Activated CD8-positive, alpha-beta memory T cell treated with anti-CD3 and anti-CD28 coated beads, Interleukin-2, amount 50 U/mL, for 48 hours (primary cell): ENCODE data around the gene IFI27.
"Not testable (repeated sequence)": the region's sequence is repeated elsewhere in the genome, so short reads cannot be mapped to it uniquely, and the experiment has no call there.

ENCODE experiments used
- DNase-seq: peaks from one replicate; pipeline ENCODE4 v3.0.0-alpha.2; 2020

IFI27 gene

DNA sequence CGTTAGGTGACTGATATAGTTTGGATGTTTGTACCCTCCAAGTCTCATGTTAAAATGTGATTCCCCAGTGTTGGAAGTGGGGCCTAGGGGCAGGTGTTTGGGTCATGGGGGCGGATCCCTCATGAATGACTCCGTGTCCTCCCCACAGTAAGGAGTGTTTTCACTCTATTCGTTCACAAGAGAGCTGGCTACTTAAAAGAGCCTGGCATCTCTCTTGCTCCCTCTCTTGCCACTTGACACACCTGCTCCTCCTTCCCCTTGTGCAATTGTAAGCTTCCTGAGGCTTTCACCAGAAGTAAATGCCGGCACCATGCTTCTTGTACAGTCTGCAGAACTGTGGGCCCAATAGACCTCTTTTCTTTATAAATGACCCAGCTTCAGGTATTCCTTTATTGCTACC lies 16.3 kb downstream of the IFI27 start:
- peak; percentile 13 for DNase-seq

DNA sequence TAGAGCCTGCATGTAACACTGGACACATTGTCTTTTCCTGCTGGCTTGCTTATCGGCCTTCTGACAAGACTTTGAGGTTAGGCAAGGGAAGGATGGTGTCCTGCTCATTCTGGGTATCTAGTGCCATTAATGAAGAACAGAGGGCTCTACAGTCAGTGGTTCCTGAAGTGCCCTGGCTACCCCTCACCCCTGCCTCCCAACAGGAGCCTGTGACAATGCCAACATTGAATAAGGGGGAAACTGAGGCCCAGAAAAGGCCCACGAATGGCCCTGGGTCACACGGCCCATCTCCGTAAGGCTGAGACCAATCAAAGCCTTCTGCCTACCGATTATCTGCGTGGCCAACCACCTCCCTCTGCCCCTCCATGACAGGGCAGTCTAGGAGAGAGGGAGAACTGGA lies 16.8 kb downstream of the IFI27 start:
- DNase-seq, result peak; percentile 36

DNA sequence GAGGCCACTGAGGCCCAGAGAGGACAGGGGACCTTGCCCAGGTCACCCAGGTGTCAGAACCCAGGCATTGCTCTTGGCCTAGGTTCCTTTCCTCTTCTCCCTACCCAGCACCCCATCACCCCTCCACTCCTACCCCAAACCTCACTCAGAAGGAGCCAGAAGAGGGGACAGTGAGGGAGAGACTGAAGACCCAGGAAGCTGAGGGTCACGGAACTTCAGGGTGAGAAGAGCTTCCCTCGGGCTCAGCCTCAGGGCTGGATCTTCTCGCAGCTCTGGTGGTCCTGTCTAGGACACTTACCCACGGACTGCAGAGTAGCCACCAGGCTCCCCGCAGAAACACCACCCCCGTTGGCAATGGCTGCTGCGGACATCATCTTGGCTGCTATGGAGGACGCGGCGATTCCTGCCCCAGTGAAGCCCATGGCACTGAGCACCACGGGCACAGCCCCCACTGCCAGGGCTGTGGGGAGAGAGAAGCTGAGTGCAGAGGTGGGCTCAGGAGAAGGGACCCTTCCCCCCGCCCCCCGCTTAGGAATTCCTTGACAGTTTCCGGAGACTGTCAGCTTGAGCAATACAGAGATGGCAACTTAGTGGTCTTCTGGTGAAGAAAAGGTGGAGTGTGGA lies 17.8 kb downstream of the IFI27 start:
- DNase-seq, result no peak

DNA sequence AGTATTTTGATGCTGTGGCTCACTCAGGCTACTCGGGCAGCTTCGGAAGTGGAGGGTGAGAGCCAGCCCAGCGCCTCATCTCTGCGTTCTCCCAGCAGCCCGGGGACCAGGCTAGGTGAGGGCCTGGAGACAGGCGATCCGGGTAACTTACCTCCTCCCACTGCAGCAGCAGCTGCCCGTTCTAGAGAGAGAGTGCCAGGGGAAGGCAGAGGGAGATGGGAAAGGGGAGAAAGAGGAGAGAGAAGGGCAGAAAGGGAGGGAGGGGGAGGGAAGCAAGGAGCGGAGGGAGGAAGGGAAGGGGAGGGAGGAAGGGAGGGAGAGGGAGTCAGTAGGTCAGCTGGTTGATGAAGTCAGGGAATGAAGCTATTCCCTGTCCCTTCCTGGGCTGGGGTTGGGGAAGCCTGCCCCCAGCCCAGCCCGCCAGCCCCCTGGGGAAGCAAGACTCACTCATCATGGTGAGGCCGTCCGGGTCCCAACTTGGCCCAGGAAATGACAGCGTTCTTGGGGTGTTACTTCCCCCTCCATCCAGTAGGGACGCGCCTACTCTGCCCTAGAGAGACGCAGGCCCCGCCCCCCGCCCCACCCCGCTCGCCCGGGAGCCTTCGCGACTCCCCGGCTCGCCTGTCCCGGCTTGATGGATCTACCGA lies 18.7 kb downstream of the IFI27 start, which contains the start of gene IFI27L2:
TSS of gene IFI27L2 (minus strand) at position 494 of the 647 bp plus-strand sequence. CDS start at position 454, 40 bp downstream.
- peak; percentile 80 for DNase-seq

DNA sequence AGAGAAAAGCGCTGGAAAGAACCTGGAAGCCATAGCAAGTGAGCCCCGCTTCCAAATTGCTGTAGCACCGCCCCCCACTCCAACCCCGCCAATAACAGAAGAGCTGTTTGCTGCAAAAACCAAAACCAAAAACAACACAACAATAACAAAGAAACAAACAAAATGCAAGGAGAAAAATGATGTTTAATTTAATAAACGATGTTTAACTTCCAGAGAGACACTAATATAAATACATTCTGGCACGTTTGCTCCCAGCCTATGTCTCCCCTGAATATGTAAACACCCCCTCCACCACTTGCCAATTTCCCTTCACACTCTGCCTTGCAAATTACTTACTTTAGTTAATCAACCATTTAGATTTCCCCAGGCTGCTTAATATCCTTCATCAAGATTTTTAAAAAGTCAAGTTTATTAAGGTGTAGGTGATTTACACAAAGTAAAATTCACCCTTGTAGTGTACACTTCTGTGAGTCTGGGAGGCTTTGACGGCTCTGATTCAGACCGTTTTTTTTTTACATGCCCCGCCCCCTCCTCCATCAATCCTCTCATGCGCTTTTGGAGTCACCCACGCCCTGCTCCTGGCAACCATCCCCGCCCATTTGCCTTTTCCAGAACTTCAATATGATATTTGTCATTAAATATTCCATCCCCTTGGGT lies 19.4 kb downstream of the IFI27 start:
- no peak for DNase-seq

DNA sequence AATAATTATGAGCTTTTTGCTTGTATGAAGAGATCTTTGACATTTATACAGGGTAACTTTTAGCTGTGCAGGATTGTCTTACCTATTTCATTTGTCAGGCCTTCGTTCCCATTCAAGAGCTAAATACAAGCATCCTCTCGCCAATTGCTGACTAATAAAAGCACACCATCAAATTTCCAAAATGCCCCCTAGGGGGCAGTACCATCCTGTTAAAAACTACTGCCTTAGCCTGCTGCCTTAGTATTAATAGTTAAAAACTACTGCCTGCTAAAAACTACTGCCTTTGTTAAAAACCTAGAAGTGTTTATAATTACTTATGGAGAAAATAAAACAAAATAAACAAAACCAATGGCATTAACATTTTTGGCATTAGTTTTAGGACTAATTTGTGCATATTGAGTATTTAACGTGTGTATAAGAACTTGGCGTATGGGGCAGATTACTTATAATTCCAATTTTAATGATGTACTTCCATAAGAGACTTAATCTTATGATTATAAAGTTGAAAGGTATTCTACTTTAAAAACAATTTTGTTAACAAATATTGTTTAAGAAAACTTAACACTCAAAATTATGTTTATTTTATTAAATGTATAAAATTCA lies 21.9 kb downstream of the IFI27 start:
- no peak for DNase-seq

DNA sequence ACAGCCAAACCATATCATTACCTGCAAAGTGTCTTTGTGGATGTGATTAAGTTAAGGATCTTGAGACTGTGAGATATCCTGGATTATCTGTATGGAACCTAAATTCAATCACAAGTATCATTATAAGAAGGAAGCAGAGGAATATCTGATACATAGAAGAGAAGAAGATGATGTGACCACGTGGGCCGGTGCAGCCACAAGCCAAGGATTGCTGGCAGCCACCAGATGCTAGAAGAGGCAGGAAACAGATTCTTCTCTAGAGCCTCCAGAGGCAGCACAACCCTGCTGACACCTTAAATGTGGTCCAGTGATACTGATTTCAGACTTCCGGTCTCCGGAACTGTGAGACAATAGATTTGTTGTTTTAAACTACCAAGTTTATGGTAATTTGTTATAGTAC lies 24.9 kb downstream of the IFI27 start:
- no peak for DNase-seq

DNA sequence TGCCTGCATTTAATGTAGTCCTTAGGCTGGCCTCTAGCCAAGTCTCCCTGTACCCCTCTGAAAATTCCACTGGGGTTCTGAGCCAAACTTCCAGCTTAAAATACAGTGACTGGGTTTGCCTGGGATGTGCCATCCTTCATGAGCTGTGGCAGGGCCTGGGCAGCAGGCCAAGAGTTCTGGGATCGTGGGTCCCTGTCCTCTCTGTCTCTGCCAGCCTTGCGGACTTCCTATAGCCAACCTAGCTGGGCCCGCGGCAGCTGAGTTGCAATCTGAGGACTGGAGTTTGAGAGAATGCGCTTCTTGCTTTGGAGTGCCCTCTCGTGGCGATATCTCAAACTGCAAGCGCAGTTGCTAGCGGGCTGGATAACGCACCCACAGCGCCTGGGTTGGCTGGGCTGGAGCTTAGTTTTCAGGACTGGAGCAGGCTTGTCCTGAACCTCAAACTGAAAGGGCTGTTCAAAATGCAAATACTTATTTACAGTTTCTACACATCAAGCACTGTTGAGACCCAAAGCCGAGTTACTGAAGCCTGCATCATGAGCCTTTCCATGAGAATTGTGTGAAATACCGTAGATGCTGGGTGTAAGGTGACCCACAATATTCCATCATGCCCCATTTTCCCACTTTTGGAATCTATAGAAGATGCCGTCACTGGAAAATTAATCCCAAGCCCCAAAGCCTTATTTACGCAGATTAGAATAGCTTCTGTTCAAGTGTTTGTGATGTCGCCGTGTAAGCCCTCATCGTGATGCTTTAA lies 26.2 kb downstream of the IFI27 start:
- peak; percentile 95 for DNase-seq

DNA sequence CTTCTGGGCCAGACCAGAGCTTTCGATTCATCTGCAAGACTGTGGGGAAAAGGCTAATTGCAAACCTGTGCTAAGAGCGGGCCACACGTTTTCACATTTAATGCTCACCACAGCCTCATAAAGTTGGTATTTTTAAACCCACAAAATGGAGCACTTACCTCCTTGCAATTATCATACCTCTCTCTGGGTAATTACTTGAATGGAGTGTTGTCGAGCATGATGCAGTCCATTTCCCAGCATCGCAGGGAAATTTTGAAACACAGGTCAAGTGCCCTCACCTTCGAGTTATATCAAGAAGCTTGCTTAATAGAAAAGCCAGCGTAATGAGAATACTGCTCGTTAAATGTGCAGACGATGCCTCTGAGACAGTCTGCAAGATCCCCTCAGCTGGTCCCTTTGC lies 27.7 kb downstream of the IFI27 start:
- DNase-seq, result no peak

DNA sequence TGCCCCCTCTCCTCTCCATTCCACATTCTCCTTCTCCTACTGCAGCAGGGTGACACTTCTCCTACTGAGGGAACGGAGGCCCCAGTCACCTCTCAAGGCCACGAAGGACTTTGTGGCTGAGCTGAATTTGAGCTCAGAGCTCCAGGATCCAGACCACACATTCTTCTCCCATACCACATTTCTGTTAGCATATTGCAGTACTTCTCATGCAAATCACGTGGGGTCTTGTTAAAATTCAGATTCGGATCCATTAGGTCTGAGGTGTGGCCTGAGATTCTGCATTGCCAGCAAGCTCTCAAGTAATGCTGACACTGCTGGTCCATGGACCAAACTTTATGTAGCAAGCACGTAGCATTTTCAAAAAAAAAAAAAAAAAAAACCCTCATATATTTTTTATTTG lies 28.5 kb downstream of the IFI27 start:
- no peak for DNase-seq

DNA sequence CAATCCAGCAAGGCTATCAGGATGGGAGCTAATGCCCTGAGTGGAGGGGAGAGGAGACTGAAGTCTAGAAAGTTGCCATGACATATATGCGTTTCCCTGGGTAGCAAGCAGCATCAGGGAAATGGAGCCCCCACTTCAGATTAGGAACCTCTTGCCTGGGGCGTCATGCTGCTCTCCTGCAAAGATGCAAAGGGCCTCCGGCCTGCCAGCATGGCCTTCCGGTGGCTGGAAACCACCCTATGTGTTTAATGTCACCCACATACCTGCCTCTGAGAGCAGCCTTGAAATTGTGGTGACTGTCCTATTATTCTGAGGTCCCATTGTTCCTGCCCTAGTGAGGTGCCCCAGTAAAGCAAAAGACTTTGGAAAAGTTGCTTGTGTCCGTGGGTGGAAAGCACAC lies 28.9 kb downstream of the IFI27 start:
- no peak for DNase-seq

DNA sequence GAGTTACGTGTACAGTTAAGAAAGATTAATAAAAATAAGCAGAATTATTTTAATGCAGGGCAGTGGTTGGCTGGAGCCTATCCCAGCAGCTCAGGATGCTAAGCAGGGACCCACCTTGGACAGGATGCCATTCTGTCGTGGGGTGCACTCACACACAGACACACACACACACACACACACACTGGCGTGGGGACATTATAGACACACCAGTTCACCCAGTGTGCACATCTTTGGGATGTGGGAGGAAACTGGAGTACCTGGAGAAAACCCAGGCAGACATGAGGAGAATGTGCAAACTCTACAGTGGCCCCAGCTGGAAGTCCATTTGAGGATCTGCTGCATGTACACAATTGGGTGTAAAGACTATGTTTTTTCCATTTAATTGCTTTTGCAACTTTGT lies 31.7 kb downstream of the IFI27 start:
- no peak for DNase-seq

DNA sequence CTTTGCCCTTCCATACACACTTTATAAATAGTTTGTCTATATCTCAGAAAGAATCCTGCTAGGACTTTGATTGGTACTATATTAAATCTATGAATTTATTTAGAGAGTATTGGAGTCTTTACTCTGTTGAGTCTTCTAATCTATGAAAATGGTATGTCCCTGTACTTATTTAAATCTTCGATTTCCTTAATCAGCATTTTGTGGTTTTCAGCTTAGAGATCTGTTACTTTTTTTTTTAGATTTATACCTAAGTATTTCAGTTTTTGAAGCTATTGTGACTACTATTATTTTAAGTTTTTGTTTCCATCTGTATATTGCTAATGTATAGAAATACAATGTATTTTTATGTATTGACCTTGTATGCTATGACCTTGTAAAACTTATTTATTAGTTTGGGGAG lies 32.3 kb downstream of the IFI27 start:
- DNase-seq, result no peak

DNA sequence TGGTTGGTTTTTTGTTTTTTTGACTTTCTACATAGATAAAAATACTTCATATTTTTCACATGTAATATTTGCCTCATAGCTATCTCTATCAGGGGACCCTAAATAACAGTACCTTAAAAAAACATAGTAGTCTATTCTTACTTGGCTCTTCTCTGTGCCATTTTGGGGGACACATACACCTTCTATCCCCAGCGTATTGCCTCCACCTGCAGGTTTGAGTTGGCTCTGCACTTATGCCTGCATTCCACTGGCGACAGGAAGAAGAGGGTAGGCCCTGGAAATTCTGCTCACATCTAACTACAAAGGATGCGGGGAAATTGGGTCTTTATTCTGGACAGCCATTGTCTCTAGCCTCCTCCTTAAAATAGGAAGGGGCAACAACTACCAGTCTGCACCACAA lies 32.7 kb downstream of the IFI27 start:
- no peak for DNase-seq

DNA sequence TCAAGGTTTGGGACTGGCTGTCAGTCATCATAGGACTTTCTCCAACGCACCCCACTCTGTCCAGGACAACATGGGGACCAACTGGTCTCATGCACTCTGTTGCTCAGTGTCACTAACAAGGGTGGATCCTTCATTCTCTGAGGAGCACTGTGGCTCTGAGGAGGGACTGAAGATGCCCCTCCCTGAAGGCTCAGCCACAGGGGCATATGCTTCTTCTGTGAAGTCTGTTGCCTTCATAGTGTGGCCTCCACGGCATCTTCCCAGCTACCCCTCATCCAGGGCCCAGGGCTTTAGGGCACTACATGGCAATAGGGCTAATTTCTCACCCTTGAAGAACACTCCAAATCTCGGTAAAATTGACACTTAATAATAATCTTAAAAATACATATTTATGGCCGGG lies 33.2 kb downstream of the IFI27 start:
- no peak for DNase-seq

DNA sequence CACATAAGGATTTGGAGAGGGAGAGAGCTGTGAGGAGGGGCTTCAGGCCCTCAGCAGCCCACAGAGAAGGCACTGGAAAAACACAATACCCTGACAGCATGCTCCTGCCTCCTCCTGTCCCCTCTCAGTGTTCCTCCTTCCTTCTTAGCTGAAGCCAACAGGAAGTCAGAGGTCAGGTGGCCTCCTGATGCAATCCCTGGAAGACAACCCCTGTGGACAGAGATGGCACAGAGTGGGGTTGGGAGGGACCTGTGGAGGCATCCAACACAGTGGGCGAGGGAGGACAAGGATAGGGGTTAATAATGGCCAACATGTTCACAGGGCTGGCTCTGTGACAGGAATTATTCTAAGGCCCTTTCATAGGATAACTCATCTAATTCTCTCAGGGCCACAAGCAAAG lies 34.2 kb downstream of the IFI27 start:
- no peak for DNase-seq

DNA sequence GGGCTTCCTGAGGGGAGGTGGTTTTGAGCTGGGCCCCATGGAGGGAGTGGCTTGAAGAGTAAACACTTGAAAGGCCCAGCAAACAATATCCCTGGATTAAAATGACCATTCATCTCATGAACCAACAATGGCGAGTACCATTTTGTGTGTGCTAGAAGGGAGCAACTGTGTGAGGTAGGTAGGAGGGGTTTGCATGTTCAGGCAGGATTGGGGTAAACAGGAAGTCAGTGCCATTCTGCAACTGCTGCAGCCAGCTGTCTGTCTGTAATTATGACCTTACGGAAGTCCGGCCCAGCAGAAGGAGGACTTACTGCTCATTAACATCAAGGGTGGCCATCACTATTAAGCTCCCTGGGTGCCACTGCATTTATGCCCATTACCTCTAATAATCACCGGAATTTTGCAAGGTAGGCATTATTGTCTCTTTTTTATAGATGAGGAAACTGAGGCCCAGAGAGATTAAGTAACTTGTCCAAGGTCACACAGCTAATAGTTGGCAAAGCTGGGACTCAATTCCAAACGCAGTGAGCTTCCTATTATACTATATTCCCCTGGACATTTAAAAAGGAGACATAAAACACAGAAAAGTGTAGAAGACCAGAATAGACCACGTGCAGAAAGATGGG lies 35.5 kb downstream of the IFI27 start:
- no peak for DNase-seq

DNA sequence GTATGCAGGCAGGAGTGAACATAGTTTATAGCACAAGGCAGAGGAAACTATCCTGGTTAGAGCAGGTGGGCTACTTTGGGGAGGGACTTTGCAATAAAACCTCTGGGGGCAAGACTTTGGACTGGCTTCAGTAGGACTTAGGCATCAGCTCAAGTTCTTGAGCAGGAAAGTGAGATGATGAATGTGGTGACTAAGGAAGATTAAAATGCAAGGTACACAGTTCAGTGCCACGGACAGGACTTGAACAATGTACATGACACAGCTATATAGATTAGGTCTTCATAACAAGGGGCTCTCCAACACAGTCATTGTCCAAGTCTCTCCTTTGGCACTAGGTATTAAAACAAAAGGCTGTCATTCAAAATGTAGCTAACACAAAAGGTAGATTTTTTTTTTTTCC lies 42.1 kb downstream of the IFI27 start:
- DNase-seq, result no peak

DNA sequence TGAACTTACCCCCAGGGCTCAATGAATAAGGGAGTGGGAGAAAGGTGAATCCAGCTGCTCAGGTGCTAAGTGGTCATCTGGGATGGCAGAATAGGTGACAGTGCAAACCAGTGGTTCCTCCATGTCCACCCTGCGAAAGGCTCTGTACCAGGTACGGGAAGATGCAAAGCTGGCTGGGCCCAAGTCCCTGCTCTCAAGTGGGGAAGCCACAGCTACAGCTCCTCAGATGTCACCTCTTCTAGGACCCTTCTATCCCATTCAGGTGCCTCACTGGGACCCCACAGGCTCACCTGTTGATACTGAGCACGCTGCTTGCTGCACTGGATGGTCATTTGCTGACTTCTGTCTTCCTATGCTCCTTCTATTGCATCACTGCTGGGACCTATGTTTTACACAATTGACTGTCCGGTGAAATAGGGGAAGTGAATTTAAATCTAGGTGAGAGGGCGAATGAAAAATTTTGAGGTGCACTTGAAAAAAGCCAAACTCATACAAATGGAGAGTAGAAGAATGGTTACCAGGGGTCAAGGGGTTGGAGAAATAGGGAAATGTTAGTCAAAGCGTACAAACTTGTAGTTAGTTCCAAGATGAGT lies 43.3 kb downstream of the IFI27 start:
- DNase-seq, result no peak

DNA sequence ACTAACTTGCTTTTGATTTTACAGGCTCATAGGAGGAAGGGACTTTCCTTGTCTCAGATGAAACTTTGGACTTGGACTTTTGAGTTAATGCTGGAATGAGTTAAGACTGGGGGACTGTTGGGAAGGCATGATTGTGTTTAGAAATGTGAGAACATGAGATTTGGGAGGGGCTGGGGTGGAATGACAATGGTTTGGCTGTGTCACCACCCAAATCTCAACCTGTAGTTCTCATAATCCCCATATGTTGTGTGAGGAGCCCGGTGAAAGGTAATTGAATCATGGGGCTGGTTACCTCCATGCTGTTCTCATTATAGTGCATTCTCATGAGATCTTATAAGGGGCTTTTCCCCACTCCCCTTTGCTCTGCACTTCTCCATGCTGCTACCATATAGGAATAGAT lies 45.6 kb downstream of the IFI27 start:
- DNase-seq, result not testable (repeated sequence)

DNA sequence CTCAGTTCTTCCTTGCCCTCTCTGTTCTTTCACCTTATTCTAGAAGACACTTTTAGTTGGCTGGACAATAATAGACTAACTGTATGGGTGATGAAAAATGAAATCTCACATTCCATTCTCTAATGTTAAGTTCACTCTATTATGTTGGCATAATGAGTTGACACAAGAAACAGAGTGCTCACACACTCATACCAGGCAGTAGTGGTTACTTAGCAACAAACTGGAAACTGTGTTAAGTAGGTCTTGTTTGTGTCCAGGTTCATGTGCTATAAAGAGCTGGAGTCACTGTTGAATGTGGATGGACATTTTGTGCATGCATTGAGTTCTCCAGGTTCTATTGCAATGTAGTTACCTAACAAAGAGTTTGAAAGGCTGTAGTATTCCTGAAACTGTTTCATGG lies 46.7 kb downstream of the IFI27 start:
- DNase-seq, result no peak

DNA sequence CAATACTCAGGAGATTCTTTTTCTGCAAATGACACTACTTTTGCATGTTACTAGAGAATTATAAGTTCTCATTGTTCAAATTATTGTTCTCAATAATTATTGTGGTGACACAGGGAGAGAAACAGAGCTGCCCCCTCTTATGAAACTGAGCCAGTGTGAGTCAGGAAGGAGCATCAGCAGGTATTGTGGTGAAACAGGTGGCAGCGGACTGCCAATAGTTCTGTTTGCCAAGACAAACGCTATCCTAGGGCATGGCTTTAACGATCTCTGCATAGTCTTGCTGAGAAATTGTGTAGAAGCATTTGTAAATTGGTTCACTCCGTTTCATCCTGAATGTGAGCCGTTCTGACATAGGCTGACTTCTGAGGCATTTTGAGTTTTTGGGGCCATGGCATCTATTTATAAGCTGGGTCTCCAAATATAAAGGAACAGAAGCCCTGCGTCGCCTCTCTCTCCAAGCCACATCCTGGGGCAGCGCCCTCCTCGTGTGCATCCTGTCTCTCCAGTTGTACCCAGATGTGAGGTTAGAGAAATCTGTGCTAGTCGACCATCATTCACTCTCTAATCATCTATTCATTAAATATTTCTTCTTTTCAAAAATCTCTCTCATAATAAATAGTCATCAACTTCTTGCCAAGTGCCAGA lies 47.8 kb downstream of the IFI27 start:
- DNase-seq, result no peak
